CD4-positive, CD25-positive, alpha-beta regulatory T cell (primary cell): ENCODE measurements around the gene DYSF. TPM values are rescaled to one million over a fixed set of nuclear protein-coding genes. Genes with fewer than 3 reads are reported as not detected.
A peak's percentile ranks its signal among the peaks of the same experiment; 100 is the strongest.
"Not testable (repeated sequence)": the region's sequence is repeated elsewhere in the genome, so short reads cannot be mapped to it uniquely, and the experiment has no call there.

Experiments used
- ATAC-seq, 2 donors: fragments of 150-1000 bp; cut with Tn5 transposase; one replicate each; pipeline ENCODE4 v1.10.0; 2021; ENCODE audit warnings: low read depth in 2 of 2, moderate number of reproducible peaks in 2 of 2, moderate library complexity in 1 of 2
- DNase-seq, 3 donors: peaks; one replicate each; pipeline versions ENCODE4 v3.0.0 to v3.0.0-alpha.2; 2012 to 2022; ENCODE audit warnings: mixed read lengths in 1 of 3
- H3K27ac ChIP-seq: one replicate; pipeline ENCODE4 v1.7.0; 2013; ENCODE audit warnings: mild to moderate bottlenecking, low read length; ENCODE audit not compliant: insufficient read depth, poor library complexity, severe bottlenecking
- H3K27me3 ChIP-seq: one replicate; pipeline ENCODE4 v1.7.0; 2013; ENCODE audit warnings: low read length; ENCODE audit not compliant: control insufficient read depth, insufficient read depth
- H3K36me3 ChIP-seq: one replicate; pipeline ENCODE4 v1.7.0; 2013; ENCODE audit warnings: mild to moderate bottlenecking, low read length, moderate library complexity; ENCODE audit not compliant: control insufficient read depth, insufficient read depth
- H3K4me1 ChIP-seq: 2 replicates; pipeline ENCODE4 v1.7.0; 2013; ENCODE audit warnings: mild to moderate bottlenecking, low read length; ENCODE audit not compliant: insufficient read depth, control insufficient read depth, poor library complexity, severe bottlenecking
- H3K4me3 ChIP-seq: one replicate; pipeline ENCODE4 v1.7.0; 2013; ENCODE audit warnings: low read depth, mild to moderate bottlenecking, low read length, moderate library complexity
- H3K9me3 ChIP-seq, 2 experiments: 1 replicate in 1 of 2; 2 replicates in 1 of 2; pipeline ENCODE4 v1.7.0; 2013; ENCODE audit warnings: low read length in 2 of 2, mild to moderate bottlenecking in 1 of 2, moderate library complexity in 1 of 2; ENCODE audit not compliant: control insufficient read depth in 2 of 2
- H3K27ac Mint-ChIP-seq, 3 donors: one replicate each; pipeline ENCODE4 v1.8.0; 2020 to 2022; ENCODE audit warnings: mild to moderate bottlenecking in 3 of 3, mixed read lengths in 3 of 3, moderate library complexity in 2 of 3
- H3K27me3 Mint-ChIP-seq: one replicate; pipeline ENCODE4 v1.8.0; 2022; ENCODE audit warnings: mild to moderate bottlenecking, mixed read lengths
- H3K36me3 Mint-ChIP-seq: one replicate; pipeline ENCODE4 v1.8.0; 2020; ENCODE audit warnings: mixed read lengths
- H3K4me1 Mint-ChIP-seq, 4 donors: one replicate each; pipeline ENCODE4 v1.8.0; 2020 to 2022; ENCODE audit warnings: mixed read lengths in 4 of 4, mild to moderate bottlenecking in 1 of 4
- H3K4me3 Mint-ChIP-seq, 4 donors: one replicate each; pipeline ENCODE4 v1.8.0; 2020 to 2022; ENCODE audit warnings: mild to moderate bottlenecking in 4 of 4, mixed read lengths in 4 of 4, moderate library complexity in 3 of 4
- H3K9me3 Mint-ChIP-seq, 7 donors: one replicate each; pipeline ENCODE4 v1.8.0; 2020 to 2022; ENCODE audit warnings: mixed read lengths in 7 of 7, mild to moderate bottlenecking in 3 of 7, moderate library complexity in 2 of 7
- polyA plus RNA-seq, 4 donors: library from polyadenylated mRNA; unstranded; fragments of 300-500 nt; fragmentation: Illumina TruSeq; gene quantifications; one replicate each; pipeline ENCODE4 v1.2.3, GENCODE V29; 2021
- total RNA-seq: library from RNA; stranded (reverse); gene quantifications from one replicate; pipeline ENCODE4 v1.2.3, GENCODE V29; 2022

DYSF gene
- total and polyA plus RNA-seq, 5 donors from 2014 or later = 0.10 to 0.13 TPM; not detected in 3

DNA sequence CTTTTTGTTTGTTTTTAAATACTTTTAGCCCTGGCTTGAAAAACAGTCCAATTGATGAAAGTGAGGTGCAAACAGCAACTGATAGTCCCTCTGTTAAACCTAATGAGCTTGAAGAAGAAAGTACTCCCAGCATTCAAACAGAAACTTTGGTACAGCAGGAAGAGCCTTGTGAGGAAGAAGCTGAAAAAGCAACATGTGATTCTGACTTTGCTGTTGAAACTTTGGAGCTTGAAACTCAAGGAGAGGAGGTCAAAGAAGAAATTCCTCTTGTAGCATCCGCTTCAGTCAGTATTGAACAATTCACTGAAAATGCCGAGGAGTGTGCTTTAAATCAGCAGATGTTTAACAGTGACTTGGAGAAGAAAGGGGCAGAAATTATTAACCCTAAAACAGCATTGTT is 30.6 kb upstream of the DYSF start:
- Mint-ChIP-seq H3K27me3 (no peaks in the 10 kb centered on the region), H3K36me3 (peaks cover 40% of the 10 kb centered on the region), H3K4me3 (no peak overlapping the region), H3K4me1 (peaks cover 16 to 21% (median 17%) of the 10 kb centered on the region in 4 donors), H3K9me3 (no peaks in the 10 kb centered on the region), H3K27ac (peak overlapping the region in 1 of 3 donors; percentile 40)
- DNase-seq (no peak), ATAC-seq (no peak)
- no peak overlapping the region for H3K4me3 ChIP-seq
- no peaks in the 10 kb centered on the region for H3K27me3 ChIP-seq
- H3K4me1 ChIP-seq = peaks cover 2% of the 10 kb centered on the region
- H3K27ac ChIP-seq = no peak overlapping the region
- peaks cover 49% of the 10 kb centered on the region for H3K36me3 ChIP-seq
- no peaks in the 10 kb centered on the region for H3K9me3 ChIP-seq

DNA sequence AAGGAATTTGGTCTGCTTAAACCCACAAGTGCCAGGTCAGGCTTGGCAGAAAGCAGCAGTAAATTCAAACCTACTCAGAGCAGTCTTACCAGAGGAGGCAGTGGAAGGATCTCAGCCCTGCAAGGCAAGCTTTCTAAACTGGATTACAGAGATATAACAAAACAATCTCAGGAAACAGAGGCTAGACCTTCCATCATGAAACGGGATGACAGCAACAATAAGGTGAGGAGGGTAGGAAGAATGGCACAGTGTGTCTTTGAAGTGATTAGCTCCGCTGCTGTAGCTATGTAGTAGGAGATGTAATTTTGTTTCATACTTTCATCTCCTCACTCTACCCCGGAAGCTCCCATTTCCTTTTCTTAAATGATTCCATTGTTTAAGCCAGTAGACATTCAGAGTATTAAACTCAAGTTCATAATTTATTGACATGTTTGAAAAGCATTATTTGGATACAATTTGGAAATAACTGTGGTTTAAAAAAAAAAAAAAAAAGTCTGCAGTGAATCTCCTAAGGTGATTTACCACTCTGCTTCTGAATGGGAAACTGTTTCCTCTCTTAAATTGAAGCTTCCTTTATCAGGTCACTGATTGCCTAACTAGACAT is 29.4 kb upstream of the DYSF start:
- H3K27me3 Mint-ChIP-seq = no peaks in the 10 kb centered on the region
- H3K36me3 Mint-ChIP-seq = peaks cover 45% of the 10 kb centered on the region
- no peaks in the 10 kb centered on the region for H3K9me3 Mint-ChIP-seq
- H3K27ac ChIP-seq = no peak overlapping the region
- peaks cover 12 to 19% (median 15%) of the 10 kb centered on the region in 4 donors for H3K4me1 Mint-ChIP-seq
- DNase-seq (no peak), ATAC-seq (no peak)
- no peak overlapping the region for H3K4me3 Mint-ChIP-seq
- H3K27ac Mint-ChIP-seq = peak overlapping the region in 2 of 3 donors; percentile 52 to 59
- H3K9me3 ChIP-seq = no peaks in the 10 kb centered on the region
- H3K4me3 ChIP-seq = no peak overlapping the region
- H3K36me3 ChIP-seq = peaks cover 57% of the 10 kb centered on the region
- no peaks in the 10 kb centered on the region for H3K4me1 ChIP-seq
- H3K27me3 ChIP-seq = no peaks in the 10 kb centered on the region

DNA sequence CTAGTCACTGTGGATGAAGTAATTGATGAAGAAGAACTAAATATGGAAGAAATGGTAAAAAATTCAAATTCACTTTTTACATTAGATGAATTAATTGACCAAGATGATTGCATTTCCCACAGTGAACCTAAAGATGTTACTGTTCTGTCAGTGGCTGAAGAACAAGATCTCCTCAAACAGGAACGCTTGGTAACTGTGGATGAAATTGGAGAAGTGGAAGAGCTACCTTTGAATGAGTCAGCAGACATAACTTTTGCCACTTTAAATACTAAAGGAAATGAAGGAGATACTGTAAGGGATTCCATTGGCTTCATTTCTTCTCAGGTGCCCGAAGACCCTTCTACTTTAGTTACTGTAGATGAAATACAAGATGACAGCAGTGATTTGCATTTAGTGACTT is 26.6 kb upstream of the DYSF start:
- Histone ChIP-seq H3K4me1 (no peaks in the 10 kb centered on the region), H3K36me3 (peaks cover 69% of the 10 kb centered on the region), H3K27me3 (no peaks in the 10 kb centered on the region), H3K9me3 (no peaks in the 10 kb centered on the region), H3K4me3 (no peak overlapping the region), H3K27ac (no peak overlapping the region)
- Mint-ChIP-seq H3K4me1 (peaks cover 2 to 11% (median 8%) of the 10 kb centered on the region in 4 donors), H3K27ac (peak overlapping the region in 1 of 3 donors; percentile 24), H3K9me3 (no peaks in the 10 kb centered on the region), H3K4me3 (no peak overlapping the region), H3K36me3 (peaks cover 57% of the 10 kb centered on the region), H3K27me3 (no peaks in the 10 kb centered on the region)
- DNase-seq (no peak), ATAC-seq (no peak)

DNA sequence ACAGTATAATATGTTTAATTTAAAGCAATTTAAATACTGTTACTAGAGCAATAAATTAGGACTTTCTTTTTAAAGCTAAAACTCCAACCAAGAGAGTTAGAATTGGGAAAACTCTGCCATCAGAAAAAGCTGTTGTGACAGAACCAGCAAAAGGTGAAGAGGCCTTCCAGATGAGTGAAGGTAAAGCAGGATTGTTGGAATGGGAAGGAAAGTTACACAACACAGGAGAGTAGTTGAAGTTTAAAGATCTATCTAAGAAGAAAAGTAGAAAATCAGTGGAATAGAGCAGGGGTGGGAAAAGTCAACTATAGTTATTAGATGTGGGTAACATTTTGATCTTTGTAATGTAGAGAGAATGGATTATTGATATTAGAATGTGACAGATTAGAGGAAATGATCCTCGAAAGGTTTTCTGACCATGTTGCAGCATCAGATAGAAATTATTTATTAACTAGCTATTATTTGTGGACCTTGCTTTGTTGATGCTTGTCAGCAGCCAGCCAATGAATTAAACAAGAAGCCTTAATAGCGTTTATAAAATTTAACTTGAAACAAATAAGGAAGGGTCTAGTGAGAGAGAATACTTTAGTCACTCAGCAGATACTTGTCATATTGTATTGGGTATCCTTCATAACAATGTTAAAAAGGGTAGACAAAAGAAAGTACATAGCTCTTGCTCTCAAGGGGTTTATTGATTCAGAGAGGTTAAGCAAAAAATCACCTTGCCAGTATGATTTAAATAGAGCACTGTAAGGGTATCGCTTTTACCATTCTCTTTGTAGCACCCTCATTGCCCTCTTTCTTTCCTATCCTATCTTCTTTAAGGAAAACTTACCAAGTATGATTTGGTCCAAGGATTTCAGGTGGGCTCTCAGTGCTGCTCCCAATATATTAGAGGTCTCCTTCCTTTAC is 24.6 kb upstream of the DYSF start:
- Mint-ChIP-seq H3K27ac (peak overlapping the region in 1 of 3 donors; percentile 59), H3K4me1 (peaks cover 0 to 5% (median 4%) of the 10 kb centered on the region in 4 donors), H3K9me3 (no peaks in the 10 kb centered on the region), H3K36me3 (peaks cover 59% of the 10 kb centered on the region), H3K27me3 (no peaks in the 10 kb centered on the region), H3K4me3 (no peak overlapping the region)
- Histone ChIP-seq H3K27me3 (no peaks in the 10 kb centered on the region), H3K9me3 (no peaks in the 10 kb centered on the region), H3K4me3 (no peak overlapping the region), H3K36me3 (peaks cover 78% of the 10 kb centered on the region), H3K27ac (no peak overlapping the region), H3K4me1 (no peaks in the 10 kb centered on the region)
- DNase-seq (no peak), ATAC-seq (no peak)

DNA sequence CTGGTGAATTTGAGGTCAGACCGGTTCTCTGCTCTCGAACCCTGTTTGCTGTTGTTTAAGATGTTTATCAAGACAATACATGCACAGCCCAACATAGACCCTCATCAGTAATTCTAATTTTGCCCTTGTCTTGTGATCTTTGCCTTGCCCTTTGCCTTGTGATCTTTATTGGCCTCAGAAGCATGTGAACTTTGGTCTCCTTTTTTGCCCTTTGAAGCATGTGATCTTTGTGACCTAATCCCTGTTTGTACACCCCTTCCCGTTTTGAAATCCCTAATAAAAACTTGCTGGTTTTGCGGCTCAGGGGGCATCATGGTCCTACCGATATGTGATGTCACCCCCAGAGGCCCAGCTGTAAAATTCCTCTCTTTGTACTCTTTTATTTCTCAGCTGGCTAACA is 8.2 kb upstream of the DYSF start:
- H3K9me3 ChIP-seq, DNase-seq, H3K27me3 Mint-ChIP-seq, H3K27me3 ChIP-seq, H3K4me3 ChIP-seq, H3K27ac ChIP-seq, H3K36me3 ChIP-seq, H3K4me1 Mint-ChIP-seq, H3K4me1 ChIP-seq, ATAC-seq, H3K9me3 Mint-ChIP-seq: not testable (repeated sequence)
- Mint-ChIP-seq H3K4me3 (peak overlapping the region in 1 of 4 donors; percentile 39), H3K36me3 (peaks cover 10% of the 10 kb centered on the region), H3K27ac (peak overlapping the region in 1 of 3 donors; percentile 89)

DNA sequence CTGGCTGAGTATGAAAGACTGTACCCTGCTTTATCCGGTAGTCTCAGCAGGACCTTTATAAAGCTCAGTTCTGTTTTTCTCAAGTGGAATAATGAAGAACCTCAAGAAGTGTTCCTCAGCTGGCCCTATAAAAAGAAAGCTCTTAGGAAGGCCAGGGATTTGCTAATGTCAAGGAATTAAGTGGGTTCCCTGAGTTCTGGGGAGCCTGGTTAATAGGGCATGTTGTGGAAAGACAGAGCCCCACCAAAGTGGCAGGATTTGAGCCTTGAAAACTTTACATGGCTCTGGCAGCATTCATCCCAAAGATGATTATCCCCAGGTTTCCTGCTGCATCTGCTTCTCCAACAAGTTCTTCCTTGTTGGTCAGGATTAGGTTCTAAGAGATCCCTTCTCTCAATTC is 6.9 kb upstream of the DYSF start:
- Histone ChIP-seq H3K36me3 (no peaks in the 10 kb centered on the region), H3K9me3 (no peaks in the 10 kb centered on the region), H3K4me3 (no peak overlapping the region), H3K4me1 (no peaks in the 10 kb centered on the region), H3K27ac (no peak overlapping the region), H3K27me3 (no peaks in the 10 kb centered on the region)
- Mint-ChIP-seq H3K4me1 (peaks cover 0 to 5% (median 4%) of the 10 kb centered on the region in 4 donors), H3K9me3 (peaks cover 0 to 1% (median 0%) of the 10 kb centered on the region in 7 donors), H3K27ac (no peak overlapping the region), H3K36me3 (peaks cover 6% of the 10 kb centered on the region), H3K4me3 (no peak overlapping the region), H3K27me3 (peaks cover 4% of the 10 kb centered on the region)
- no peak for DNase-seq
- no peak for ATAC-seq

DNA sequence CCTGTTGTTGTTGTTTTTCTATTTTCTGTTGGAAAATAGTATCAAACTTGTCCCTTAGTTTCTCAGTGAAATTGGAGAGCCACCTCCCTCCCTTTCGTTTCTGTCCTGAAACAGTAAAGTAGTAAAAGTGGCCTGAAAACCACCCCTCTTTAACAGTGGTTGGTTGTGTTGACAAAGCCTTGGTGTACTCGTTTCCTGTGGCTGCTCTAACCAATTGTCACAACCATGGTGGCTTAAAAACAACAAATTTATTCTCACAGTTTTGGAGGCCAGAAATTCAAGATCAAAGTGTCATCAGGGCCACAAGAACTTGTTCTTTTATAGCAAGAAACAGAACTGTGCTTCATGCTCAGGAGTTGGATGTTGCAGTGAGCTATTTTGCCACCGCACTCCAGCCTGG is 4.0 kb upstream of the DYSF start:
- Histone ChIP-seq H3K27ac (no peak overlapping the region), H3K4me1 (peaks cover 19% of the 10 kb centered on the region), H3K36me3 (no peaks in the 10 kb centered on the region), H3K9me3 (no peaks in the 10 kb centered on the region), H3K27me3 (no peaks in the 10 kb centered on the region), H3K4me3 (no peak overlapping the region)
- H3K4me3 Mint-ChIP-seq = no peak overlapping the region
- DNase-seq = no peak
- no peak overlapping the region for H3K27ac Mint-ChIP-seq
- ATAC-seq = no peak
- H3K4me1 Mint-ChIP-seq = peaks cover 6 to 18% (median 10%) of the 10 kb centered on the region in 4 donors
- H3K27me3 Mint-ChIP-seq = peaks cover 20% of the 10 kb centered on the region
- no peaks in the 10 kb centered on the region for H3K36me3 Mint-ChIP-seq
- peaks cover 0 to 1% (median 0%) of the 10 kb centered on the region in 7 donors for H3K9me3 Mint-ChIP-seq
